CD4-positive, alpha-beta T cell treated with Interleukin-21 for 1 hour (primary cell): ENCODE results near the gene PLAU.
A peak's percentile ranks its signal among the peaks of the same experiment; 100 is the strongest.
"Not testable (repeated sequence)": the region's sequence is repeated elsewhere in the genome, so short reads cannot be mapped to it uniquely, and the experiment has no call there.

ENCODE experiments used
- DNase-seq: peaks from one replicate; pipeline ENCODE4 v3.0.0-alpha.2; 2020

PLAU gene

GRCh38 chr10:73925539-73925938 lies 14.6 kb downstream of the PLAU start:
- no peak for DNase-seq

GRCh38 chr10:73926152-73926764 lies 15.3 kb downstream of the PLAU start:
- DNase-seq = no peak

- not testable (repeated sequence) for DNase-seq
Observed at GRCh38 chr10:73930630-73931327, 19.8 kb downstream of the PLAU start.

GRCh38 chr10:73931767-73932619 lies 21.1 kb downstream of the PLAU start:
- DNase-seq = peak; percentile 58

- DNase-seq = no peak
Observed at GRCh38 chr10:73932620-73933112, 21.7 kb downstream of the PLAU start.

GRCh38 chr10:73934074-73934473 lies 23.1 kb downstream of the PLAU start:
- no peak for DNase-seq

GRCh38 chr10:73935895-73936294 lies 25.0 kb downstream of the PLAU start:
- no peak for DNase-seq

- no peak for DNase-seq
Observed at GRCh38 chr10:73937333-73938043, 26.6 kb downstream of the PLAU start.

GRCh38 chr10:73940634-73941221 lies 29.8 kb downstream of the PLAU start:
- peak; percentile 86 for DNase-seq

GRCh38 chr10:73941300-73941699 lies 30.4 kb downstream of the PLAU start:
- DNase-seq = no peak

GRCh38 chr10:73944356-73945100 lies 33.6 kb downstream of the PLAU start:
- DNase-seq = no peak

GRCh38 chr10:73946253-73947145 lies 35.6 kb downstream of the PLAU start:
- no peak for DNase-seq

- no peak for DNase-seq
Observed at GRCh38 chr10:73948947-73949633, 38.2 kb downstream of the PLAU start.

- DNase-seq = no peak
Observed at GRCh38 chr10:73950155-73950948, 39.4 kb downstream of the PLAU start.

- DNase-seq = no peak
Observed at GRCh38 chr10:73953665-73954064, 42.7 kb downstream of the PLAU start.

- DNase-seq = no peak
Observed at GRCh38 chr10:73954737-73955136, 43.8 kb downstream of the PLAU start.

GRCh38 chr10:73955719-73956118 lies 44.8 kb downstream of the PLAU start:
- no peak for DNase-seq

- DNase-seq = peak; percentile 65
Observed at GRCh38 chr10:73956476-73957359, 45.8 kb downstream of the PLAU start.
